CD4-positive, alpha-beta T cell (primary cell): ENCODE data around the gene CELF5. TPM values are rescaled to one million over a fixed set of nuclear protein-coding genes. Genes with fewer than 3 reads are reported as not detected.

Experiments
- ATAC-seq: fragments of 200-7000 bp; cut with Tn5 transposase; one replicate; pipeline ENCODE4 v1.10.0; 2022; ENCODE audit warnings: mild to moderate bottlenecking; ENCODE audit not compliant: poor library complexity
- CTCF ChIA-PET: fragments of 350-600 bp; sonication (Branson Sonifier 250); formaldehyde crosslinking; loops from one replicate; lab custom pipeline; 2021; ENCODE audit warnings: antibody characterized with exemption, inconsistent platforms; lab: Charles Lee
- POLR2A ChIA-PET: fragments of 350-600 bp; sonication (Branson Sonifier 250); formaldehyde crosslinking; loops from one replicate; lab custom pipeline; 2021; ENCODE audit warnings: antibody characterized with exemption, inconsistent platforms; lab: Charles Lee
- DNase-seq, 14 experiments: peaks; one replicate each; pipeline ENCODE4 v3.0.0-alpha.2; 2013 to 2020; ENCODE audit warnings: mixed read lengths in 2 of 14
- H3K27ac ChIP-seq, 2 donors: one replicate each; pipeline versions ENCODE4 v1.5.1 to v1.7.0; 2013; ENCODE audit warnings: low read length in 2 of 2, low read depth in 1 of 2, mild to moderate bottlenecking in 1 of 2
- H3K27me3 ChIP-seq, 2 experiments: 1 replicate in 1 of 2; 2 replicates in 1 of 2; pipeline versions ENCODE4 v1.6.1 to v1.7.0; 2013; ENCODE audit warnings: low read length in 2 of 2, control low read depth in 1 of 2, mild to moderate bottlenecking in 1 of 2, moderate library complexity in 1 of 2; ENCODE audit not compliant: insufficient read depth in 2 of 2, control insufficient read depth in 1 of 2
- H3K36me3 ChIP-seq: one replicate; pipeline ENCODE4 v1.6.1; 2013; ENCODE audit warnings: low read length, control low read depth; ENCODE audit not compliant: insufficient read depth
- H3K4me1 ChIP-seq: one replicate; pipeline ENCODE4 v1.6.1; 2013; ENCODE audit warnings: low read length, control low read depth; ENCODE audit not compliant: insufficient read depth
- H3K4me3 ChIP-seq: one replicate; pipeline ENCODE4 v1.5.1; 2013; ENCODE audit warnings: mild to moderate bottlenecking, low read length, moderate library complexity
- H3K9me3 ChIP-seq, 2 experiments: 1 replicate in 1 of 2; 2 replicates in 1 of 2; pipeline versions ENCODE4 v1.6.1 to v1.7.0; 2013; ENCODE audit warnings: low read length in 2 of 2, mild to moderate bottlenecking in 2 of 2, control low read depth in 1 of 2, moderate library complexity in 1 of 2; ENCODE audit not compliant: control insufficient read depth in 1 of 2, insufficient read depth in 1 of 2
- H3K27ac Mint-ChIP-seq: one replicate; pipeline ENCODE4 v1.8.0; 2020; ENCODE audit warnings: mixed read lengths
- H3K27me3 Mint-ChIP-seq: one replicate; pipeline ENCODE4 v1.8.0; 2021; ENCODE audit warnings: mixed read lengths
- H3K36me3 Mint-ChIP-seq: one replicate; pipeline ENCODE4 v1.8.0; 2021; ENCODE audit warnings: low read depth, mixed read lengths
- H3K4me1 Mint-ChIP-seq: one replicate; pipeline ENCODE4 v1.8.0; 2021; ENCODE audit warnings: low read depth, mixed read lengths
- H3K4me3 Mint-ChIP-seq: one replicate; pipeline ENCODE4 v1.8.0; 2020; ENCODE audit warnings: mild to moderate bottlenecking, mixed read lengths
- H3K9me3 Mint-ChIP-seq: one replicate; pipeline ENCODE4 v1.8.0; 2020; ENCODE audit warnings: mixed read lengths
- CTCF ChIP-seq: fragments of 200-600 bp; IDR thresholded peaks from one replicate; pipeline ENCODE4 v1.8.0; 2022; ENCODE audit warnings: antibody characterized with exemption, mild to moderate bottlenecking
- intact Hi-C, 2 experiments: fragments of 100-400 bp; cut with DNase I in 1 of 2; cut with micrococcal nuclease in 1 of 2; formaldehyde crosslinking; loops; one replicate each; pipeline versions ENCODE4 v1.15.1 to v1.9.0; 2023 to 2025; cut with DNase I, micrococcal nuclease
- total RNA-seq, 174 experiments: library from RNA in 2 of 174; stranded (reverse) in 2 of 174; gene quantifications; one replicate each; pipeline ENCODE4 v1.2.3 and lab custom pipeline; 2021 to 2026

Gene CELF5
- total RNA-seq, 2 experiments from 2014 or later = 0.36 TPM

- no peaks in the 10 kb centered on the region for H3K4me1 ChIP-seq
- no peak overlapping the region for H3K4me3 ChIP-seq
- peaks cover 15% of the 10 kb centered on the region for H3K27me3 Mint-ChIP-seq
- no peaks in the 10 kb centered on the region for H3K4me1 Mint-ChIP-seq
- no peak overlapping the region for H3K27ac Mint-ChIP-seq
- no peak overlapping the region for H3K27ac ChIP-seq
- peaks cover 0 to 17% of the 10 kb centered on the region in 2 experiments for H3K9me3 ChIP-seq
- ATAC-seq (no peak), DNase-seq (no peak)
- intact Hi-C loops = no loop called here
- no peak overlapping the region for H3K4me3 Mint-ChIP-seq
- H3K36me3 Mint-ChIP-seq = no peaks in the 10 kb centered on the region
- ChIA-PET CTCF (no interaction called here), POLR2A (no interaction called here)
- no peak for TF ChIP-seq CTCF
- peaks cover 0 to 3% of the 10 kb centered on the region in 2 experiments for H3K27me3 ChIP-seq
- H3K9me3 Mint-ChIP-seq = no peaks in the 10 kb centered on the region
- no peaks in the 10 kb centered on the region for H3K36me3 ChIP-seq
Observed at GRCh38 chr19:3236272-3236671, 11.8 kb downstream of the CELF5 start.

GRCh38 chr19:3238066-3238561, 13.7 kb downstream of the CELF5 start:
- H3K9me3 Mint-ChIP-seq = no peaks in the 10 kb centered on the region
- no peaks in the 10 kb centered on the region for H3K4me1 ChIP-seq
- no peaks in the 10 kb centered on the region for H3K4me1 Mint-ChIP-seq
- POLR2A ChIA-PET = interaction anchor here (0.6 kb wide), 1 partner anchor 159 kb away, joined by 3 read pairs; no protein-coding TSS in a partner anchor
- H3K9me3 ChIP-seq = peaks cover 0 to 17% of the 10 kb centered on the region in 2 experiments
- no peak overlapping the region for H3K4me3 Mint-ChIP-seq
- CTCF ChIA-PET = no interaction called here
- H3K27ac ChIP-seq = no peak overlapping the region
- intact Hi-C loops = no loop called here
- H3K27me3 Mint-ChIP-seq = peaks cover 10% of the 10 kb centered on the region
- ATAC-seq (no peak), DNase-seq (no peak)
- no peak for TF ChIP-seq CTCF
- no peak overlapping the region for H3K4me3 ChIP-seq
- H3K27me3 ChIP-seq = peaks cover 0 to 3% of the 10 kb centered on the region in 2 experiments
- H3K36me3 ChIP-seq = no peaks in the 10 kb centered on the region
- H3K36me3 Mint-ChIP-seq = no peaks in the 10 kb centered on the region
- H3K27ac Mint-ChIP-seq = no peak overlapping the region

GRCh38 chr19:3239367-3239766, 14.9 kb downstream of the CELF5 start:
- no peak overlapping the region for H3K4me3 Mint-ChIP-seq
- no peaks in the 10 kb centered on the region for H3K4me1 ChIP-seq
- CTCF ChIA-PET = no interaction called here
- H3K27ac ChIP-seq = no peak overlapping the region
- no peaks in the 10 kb centered on the region for H3K36me3 Mint-ChIP-seq
- ATAC-seq (no peak), DNase-seq (no peak)
- H3K9me3 Mint-ChIP-seq = no peaks in the 10 kb centered on the region
- peaks cover 6% of the 10 kb centered on the region for H3K27me3 Mint-ChIP-seq
- H3K36me3 ChIP-seq = no peaks in the 10 kb centered on the region
- H3K27me3 ChIP-seq = peaks cover 0 to 2% of the 10 kb centered on the region in 2 experiments
- no peak overlapping the region for H3K27ac Mint-ChIP-seq
- peaks cover 0 to 21% of the 10 kb centered on the region in 2 experiments for H3K9me3 ChIP-seq
- POLR2A ChIA-PET = interaction anchor here (0.5 kb wide), 1 partner anchor 349 kb away, joined by 3 read pairs; no protein-coding TSS in a partner anchor
- no peak overlapping the region for H3K4me3 ChIP-seq
- H3K4me1 Mint-ChIP-seq = no peaks in the 10 kb centered on the region
- TF ChIP-seq CTCF = no peak
- intact Hi-C loops = no loop called here
